ENCODE data around the gene EVL.
"Not testable (repeated sequence)": the region's sequence is repeated elsewhere in the genome, so short reads cannot be mapped to it uniquely, and the experiment has no call there.

EVL gene

DNA sequence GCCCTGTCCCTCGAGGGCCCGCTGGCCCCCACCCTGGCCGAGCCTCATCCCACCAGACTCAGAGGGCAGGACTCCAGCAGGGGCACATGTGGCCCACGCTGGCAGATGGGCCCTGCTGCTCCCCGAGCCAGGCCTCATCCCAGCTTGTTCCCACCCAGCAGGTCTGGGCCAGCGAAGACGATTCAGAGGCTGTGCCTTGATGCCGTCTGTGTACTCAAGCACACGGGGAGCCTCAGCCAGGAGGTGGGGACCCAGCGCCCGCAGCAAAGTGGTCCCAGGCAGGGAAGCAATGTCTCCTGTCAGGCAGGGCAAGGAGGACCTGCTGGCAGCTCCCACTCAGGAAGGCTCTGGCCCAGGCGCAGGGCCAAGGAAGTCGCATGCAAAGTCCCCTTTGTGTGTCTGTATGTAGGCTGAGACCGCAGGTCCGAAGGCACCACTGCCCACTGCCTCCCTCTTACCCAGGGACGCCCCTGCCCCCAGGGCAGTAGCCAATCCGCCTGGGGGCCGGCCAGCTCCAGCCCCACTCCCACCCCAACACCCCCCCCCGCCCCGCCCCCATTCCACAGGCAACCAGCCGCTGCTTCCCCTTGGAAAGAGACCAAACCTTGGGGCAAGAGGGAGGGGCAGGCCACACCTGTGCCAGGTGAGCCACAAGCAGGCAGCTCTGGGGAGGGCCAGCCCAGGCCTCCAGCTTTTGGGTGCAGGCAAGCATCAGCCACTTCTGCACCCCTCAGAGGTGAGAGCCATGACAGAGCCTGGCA is 84.8 kb downstream of the EVL start:
- no peak for DNase-seq

DNA sequence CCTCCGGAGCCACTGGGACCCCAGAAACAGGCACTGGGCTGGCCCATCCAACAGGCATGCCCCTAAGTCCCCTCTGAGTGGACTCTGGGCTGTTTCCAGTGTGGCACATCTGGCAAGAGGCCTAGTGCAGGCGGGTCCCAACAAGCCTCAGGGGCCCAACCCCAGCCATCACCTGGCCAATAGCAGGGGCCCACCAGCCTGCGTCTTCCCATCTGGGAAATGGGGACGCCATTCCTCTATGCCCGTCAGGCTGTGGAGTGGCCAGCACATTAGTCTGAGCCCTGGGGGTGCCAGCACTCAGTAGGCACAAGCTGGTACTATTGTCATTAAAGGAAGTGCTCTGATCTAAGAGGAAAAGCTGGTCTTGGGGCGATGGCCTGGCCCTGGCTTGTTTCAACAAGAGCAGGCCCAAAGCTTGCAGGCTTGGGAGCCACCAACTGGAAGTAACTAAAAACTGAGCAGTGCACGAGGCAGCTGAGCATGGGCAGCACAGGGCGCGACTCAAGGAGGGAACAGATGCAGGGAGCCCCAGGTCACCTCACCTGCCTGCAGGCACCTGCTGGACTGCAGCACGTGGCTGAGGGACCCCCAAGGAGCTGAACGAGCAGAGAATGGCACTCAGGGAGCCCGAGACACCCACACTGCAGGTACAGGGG is 85.8 kb downstream of the EVL start:
- no peak for DNase-seq

DNA sequence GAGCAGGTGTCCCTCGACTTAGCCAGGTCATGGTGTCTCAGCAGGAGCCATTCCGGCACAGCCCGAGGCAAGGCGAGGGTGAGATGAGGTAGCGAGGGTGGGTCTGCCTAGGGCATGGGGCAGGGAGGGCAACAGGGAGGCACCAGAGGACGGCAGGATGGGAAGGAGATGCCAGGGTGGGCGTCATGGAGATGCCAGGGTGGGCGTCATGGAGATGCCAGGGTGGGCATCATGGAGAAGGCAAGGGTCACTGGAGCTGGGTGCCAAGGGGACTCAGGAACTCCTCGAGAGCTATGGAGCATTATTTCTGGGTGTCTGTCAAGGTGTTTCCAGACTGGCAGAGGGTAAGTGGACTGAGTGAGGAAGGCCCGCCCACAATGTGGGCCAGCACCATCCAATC is 86.9 kb downstream of the EVL start:
- DNase-seq, result no peak

- no peak for DNase-seq
Measured at GRCh38 chr14:100153560-100153959, 88.3 kb downstream of the EVL start.

DNA sequence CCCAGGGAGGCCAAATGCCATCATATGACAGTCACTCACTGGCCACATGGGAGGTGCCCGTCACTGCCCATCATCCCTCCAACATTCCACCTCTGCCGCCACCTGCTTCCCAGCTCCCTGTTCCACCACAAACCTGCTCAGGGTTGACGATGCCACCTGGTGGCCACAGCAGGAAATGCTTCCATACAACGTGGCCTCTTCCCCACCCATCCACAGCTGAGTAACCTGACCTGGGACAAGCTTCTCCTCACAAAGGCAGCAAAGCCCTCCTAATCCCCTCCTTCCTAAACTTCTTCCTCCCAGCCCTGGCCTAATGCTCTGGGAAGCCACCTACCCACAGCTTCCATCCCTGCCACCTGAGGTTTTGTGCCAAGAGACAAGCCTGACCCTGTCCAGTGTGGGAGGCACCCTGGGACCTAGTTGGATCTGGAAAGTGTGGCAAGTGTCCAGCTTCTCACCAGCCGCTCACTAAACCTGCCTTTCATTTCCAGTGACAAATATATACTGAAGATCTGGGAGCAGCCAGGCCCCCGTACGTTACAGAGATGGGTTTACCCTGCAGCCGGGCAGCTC is 89.9 kb downstream of the EVL start:
- peak in 1 of 3 experiments; percentile 8 for DNase-seq

- peak in 2 of 3 experiments; percentile 47 to 71 for DNase-seq
Measured at GRCh38 chr14:100155756-100156616, 90.8 kb downstream of the EVL start.

DNA sequence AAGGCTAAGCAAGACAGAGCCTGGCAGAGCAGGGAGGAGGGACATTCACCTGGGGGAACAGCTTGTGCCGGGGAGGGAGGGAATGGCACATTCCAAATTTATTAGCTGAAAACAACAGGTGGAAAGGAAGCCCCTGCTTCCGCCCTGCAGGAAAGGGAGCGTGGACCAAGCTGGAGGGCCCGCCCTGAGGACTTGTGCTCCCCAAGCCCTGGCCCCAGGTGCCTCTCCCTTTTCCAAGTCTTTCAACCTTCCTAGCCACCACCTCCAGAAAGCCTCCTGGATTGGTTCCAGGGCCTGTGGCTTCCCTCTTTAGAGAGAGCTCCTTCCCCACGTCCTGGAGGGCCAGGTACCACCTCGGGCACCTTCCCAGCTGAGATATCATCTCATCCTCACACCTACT is 91.6 kb downstream of the EVL start:
- peak in 1 of 3 experiments; percentile 59 for DNase-seq

DNA sequence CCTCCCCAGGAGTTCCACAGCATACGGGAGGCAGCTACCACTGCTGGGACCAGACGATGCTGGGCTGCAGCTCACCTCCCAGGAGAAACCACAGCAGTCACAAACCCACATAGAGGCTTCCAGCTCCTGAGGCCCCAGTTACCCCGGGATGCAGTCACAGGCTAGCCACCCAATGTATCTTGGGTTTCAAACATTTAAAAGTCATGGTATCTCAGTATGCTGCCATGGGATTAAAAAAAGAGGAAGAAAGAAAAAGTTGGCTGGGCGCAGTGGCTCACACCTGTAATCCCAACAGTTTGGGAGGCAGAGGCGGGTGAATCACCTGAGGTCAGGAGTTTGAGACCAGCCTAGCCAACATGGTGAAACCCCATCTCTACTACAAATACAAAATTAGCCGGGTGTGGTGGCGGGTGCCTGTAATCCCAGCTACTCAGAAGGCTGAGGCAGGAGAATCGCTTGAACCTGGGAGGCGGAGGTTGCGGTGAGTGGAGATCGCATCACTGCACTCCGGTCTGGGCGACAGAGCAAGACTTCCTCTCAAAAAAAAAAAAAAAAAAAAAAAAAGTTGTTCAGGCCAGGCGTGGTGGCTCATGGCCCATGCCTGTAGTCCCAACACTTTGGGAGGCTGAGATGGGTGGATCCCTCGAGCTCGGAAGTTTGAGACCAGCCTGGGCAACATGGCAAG is 92.5 kb downstream of the EVL start:
- DNase-seq, result not testable (repeated sequence)

DNA sequence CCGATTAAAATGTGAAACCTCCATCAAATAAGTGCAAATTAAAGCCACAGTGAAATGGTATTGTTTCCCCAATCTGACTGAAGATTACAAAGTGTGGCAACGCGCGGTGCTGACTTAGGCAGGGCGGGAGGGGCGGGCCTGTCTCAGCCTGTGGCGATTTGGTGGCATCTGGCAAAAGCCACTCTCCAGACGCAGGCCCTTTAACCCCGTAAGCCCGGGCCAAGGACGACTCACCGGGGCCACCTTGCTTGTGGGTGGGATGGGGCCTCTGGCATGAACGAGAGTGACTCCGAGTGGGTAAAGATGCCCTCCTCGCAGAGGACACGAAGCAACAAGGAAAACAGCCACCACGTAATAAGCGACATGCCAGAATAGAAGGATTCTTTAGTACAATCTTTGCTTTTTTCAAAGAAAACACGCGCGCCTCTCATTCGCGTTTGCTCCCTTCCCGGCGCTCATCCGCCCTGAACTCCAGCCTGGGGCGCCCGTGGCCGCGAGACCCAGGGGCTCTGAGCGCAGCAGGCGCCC is 93.4 kb downstream of the EVL start:
- DNase-seq, result peak; percentile 41 to 66 (median 61)

DNA sequence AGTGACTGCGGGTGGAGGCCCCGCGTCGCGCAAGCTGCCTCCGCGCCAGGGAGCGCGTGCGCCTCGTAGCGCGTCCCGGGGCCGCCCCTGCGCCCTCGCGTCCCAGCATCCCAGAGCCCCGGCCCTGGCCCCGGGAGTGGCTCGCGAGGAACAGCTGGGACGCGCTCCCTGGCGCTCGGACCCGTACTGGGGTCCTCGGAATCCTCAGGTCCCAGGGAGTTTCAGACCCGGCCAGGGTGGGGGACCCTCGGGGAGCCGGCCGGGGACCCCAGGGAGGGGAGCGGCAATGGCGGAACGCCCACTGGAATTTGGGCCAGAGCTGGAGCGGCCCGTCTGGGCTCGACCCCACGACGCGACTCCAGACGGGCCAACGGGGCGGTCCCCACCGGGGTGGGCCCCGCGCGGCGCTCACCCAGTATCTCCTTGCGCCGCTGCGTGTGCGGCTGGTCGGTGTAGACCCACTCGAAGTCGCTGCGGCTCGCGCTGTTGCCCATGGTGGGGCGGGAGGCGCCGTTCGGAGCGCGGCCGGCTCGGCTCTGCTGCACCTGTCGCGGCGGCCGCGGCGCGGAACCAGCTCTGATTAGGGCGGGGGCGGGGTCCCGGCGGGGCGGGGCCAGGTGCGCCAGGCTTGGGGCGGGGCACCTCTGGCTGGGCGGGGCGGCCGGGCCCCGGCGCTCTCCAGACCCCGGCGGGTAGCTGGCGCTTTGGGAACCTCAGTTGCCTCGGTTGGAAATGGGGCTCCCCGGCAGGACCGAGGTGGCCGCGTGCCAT is 94.1 kb downstream of the EVL start, which contains the start of gene DEGS2:
Gene DEGS2, minus strand, starts transcription at position 552 of the 771 bp plus-strand sequence. Its CDS starts 58 bp downstream, at position 494.
- peak; percentile 75 to 82 (median 79) for DNase-seq

DNA sequence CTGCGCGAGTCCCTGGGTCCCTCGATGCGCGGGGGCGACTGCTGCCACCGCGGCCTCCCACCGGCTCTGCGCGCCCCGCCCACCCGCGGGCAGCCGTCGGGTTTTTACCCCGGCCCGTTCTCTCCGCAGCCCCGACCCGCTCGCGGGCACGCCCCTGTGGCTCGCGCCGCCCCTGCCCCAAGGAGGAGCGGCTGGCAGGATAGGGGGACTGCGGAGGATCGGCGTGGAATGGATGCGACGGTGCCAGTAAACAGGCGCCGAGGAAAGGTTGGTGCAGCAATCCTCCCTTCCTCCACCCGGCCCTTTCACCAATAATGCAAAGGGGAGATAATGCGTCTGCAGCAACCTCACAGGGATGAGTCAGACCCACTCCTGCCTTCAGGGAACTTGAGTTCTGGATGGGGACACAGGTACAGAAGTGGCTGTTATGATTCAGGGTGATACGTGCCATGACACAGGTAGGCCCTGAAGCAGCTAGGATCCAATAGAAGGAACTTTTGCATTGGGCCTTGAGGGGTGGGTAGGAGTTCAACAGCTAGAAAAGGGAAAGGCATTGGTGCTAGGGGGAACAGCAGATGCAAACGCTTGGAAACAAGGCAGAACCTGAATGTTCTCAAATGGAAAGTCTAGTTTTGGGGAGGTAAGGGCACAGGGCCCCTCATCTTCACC is 94.8 kb downstream of the EVL start:
- DNase-seq, result no peak

DNA sequence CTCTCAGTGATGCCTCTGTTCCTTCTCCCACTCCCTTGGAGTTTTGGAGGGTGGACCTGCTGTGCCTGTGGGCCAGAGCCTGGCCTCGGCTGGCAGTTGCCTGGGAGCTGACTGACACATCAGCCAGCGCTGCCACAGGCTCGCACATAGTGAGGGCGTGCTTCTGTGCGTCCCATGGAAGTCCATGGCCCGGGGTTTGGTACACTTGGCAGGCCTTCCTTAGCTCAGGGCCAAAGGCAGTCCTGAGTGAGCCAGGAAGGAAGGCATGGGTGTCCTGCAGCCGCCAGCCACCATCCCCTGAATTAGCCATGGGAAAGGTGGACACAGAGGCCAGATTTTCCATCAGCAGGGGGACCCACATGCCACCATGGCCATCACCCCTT is 95.3 kb downstream of the EVL start:
- DNase-seq, result no peak

DNA sequence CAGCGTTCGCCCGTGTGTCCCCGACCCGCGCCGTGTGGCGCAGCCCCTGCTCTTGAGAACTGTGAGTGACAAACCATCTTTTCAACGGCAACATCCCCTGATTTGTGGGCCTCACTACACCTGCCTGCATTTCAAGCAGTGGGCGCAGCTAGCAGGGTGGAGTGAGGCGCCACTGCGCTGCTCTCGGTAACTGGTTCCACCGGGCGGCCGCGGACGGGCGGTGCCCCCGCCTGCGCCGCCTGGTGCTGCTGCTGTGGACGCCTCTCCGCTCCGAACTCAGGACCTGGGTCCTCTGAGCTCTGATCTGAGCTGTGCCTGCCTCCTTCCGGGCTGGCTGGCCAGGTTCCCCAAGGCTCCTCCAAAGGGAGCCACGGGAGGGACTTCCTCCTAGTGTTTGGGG is 100.2 kb downstream of the EVL start:
- no peak for DNase-seq

DNA sequence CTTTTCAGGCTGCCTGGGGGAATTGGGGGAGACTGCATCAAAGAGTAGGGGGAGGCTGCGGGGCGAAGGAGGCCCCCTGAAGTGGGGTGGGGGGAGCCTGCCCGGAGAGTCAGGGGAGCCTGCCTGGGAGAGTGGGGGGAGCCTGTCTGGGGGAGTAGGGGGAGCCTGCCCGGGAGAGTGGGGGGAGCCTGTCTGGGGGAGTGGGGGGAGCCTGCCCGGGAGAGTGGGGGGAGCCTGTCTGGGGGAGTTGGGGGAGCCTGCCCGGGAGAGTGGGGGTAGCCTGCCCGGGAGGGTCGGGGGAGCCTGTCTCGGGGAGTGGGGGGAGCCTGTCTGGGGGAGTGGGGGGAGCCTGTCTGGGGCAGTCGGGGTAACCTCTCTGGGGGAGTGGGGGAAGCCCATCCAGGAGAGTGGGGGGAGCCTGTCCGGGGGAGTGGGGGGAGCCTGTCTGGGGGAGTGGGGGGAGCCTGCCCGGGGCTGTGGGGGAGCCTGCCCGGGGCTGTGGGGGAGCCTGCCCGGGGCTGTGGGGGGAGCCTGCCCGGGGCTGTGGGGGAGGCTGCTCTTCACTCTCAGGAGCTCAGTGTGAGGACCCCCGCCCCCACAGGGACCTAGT is 100.7 kb downstream of the EVL start:
- DNase-seq, result no peak

DNA sequence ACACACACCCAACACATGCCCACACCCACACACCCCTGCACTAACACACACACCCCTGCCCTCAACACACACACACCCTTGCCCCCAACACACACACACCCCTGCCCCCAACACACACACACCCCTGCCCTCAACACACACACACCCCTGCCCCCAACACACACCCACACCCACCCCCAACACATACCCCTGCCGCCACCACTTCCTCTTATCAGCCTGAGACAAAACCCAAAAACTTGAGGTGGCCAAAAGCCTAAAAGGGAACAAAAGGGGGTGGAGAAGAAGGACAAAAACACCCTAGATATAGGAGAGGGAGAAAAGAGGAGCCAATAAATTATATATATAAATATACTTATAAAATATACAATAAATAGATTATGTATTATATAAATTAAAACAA is 103.3 kb downstream of the EVL start:
- DNase-seq, result no peak

- DNase-seq, result no peak
Measured at GRCh38 chr14:100170880-100171279, 105.7 kb downstream of the EVL start.

DNA sequence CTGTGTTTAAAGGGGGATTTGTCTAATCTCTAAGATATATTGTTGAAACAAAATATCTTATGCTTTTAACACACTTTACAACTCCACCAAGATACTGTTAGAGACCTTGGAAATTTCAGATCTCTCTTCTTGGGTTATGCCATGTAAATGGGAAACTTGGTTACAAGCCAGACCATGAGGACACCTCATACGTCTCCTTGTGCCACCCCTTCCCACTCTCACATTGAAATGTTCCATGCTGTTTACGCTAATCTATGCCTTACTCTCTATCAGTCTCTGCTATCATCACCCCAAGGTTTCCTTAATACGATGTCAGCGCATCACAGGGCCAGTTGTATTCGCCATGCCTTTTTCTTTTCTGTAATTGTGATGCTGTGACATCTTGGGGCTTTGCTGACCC is 107.6 kb downstream of the EVL start:
- no peak for DNase-seq

GRCh38 chr14:100173353-100173752 is 108.1 kb downstream of the EVL start:
- DNase-seq, result no peak

GRCh38 chr14:100176811-100177327 is 111.6 kb downstream of the EVL start:
- DNase-seq, result no peak

DNA sequence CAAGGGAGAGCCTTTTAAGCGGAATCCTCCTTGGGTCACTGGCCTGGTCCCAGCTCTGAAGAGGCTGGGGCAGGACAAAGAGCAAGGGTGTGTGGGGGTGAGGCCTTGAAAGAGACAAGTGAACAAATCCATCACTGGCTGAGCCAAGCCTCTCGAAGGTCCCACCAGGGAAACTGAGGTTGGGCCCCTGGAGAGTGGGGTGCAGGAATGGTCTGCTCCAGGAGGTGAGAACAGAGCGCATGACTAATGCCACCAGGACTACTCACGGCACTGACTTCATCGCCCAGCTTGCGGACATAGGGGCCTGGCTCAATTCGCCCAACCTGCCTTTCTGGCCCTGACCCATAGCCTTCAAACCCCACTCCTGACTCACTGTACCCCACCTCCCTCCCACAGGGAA is 113.5 kb downstream of the EVL start:
- DNase-seq, result no peak

All from NCI-H1417 (cell line).